NT2/D1 (cell line): ENCODE results near the gene STK24.

Experiments
- SUZ12 ChIP-seq: IDR thresholded peaks from 2 replicates; pipeline ENCODE4 v1.6.1; 2011; ENCODE audit not compliant: insufficient read length, insufficient read depth; ENCODE audit errors: extremely low read depth
- YY1 ChIP-seq: IDR thresholded peaks from 2 replicates; pipeline ENCODE4 v1.6.1; 2011; ENCODE audit not compliant: insufficient read length, insufficient read depth
- ZNF274 ChIP-seq: IDR thresholded peaks from 2 replicates; pipeline ENCODE4 v1.6.1; 2011; ENCODE audit warnings: mild to moderate bottlenecking, low read depth, low read length

GRCh38 chr13:98483601-98484288 lies 93.2 kb downstream of the STK24 start:
- no peak for TF ChIP-seq YY1
- no peak for TF ChIP-seq SUZ12
- no peak for TF ChIP-seq ZNF274
